ENCODE results near the gene RBFOX2.
A peak's percentile ranks its signal among the peaks of the same experiment; 100 is the strongest.
"Not testable (repeated sequence)": the region's sequence is repeated elsewhere in the genome, so short reads cannot be mapped to it uniquely, and the experiment has no call there.

Gene RBFOX2

GRCh38 chr22:36028646-36029405 lies at the start of gene RBFOX2:
Gene RBFOX2, minus strand, starts transcription at chr22:36028824. Its CDS starts 399 bp downstream, at chr22:36028425.
- peak; percentile 15 to 45 (median 36) for DNase-seq

- DNase-seq, result no peak
Observed at GRCh38 chr22:36077271-36077670, 48.6 kb upstream of the RBFOX2 start.

GRCh38 chr22:36075724-36076123 lies 47.1 kb upstream of the RBFOX2 start:
- DNase-seq, result no peak

- DNase-seq, result no peak
Observed at GRCh38 chr22:36075230-36075629, 46.6 kb upstream of the RBFOX2 start.

- DNase-seq, result no peak
Observed at GRCh38 chr22:36073476-36073875, 44.9 kb upstream of the RBFOX2 start.

- not testable (repeated sequence) for DNase-seq
Observed at GRCh38 chr22:36070645-36071044, 42.0 kb upstream of the RBFOX2 start.

GRCh38 chr22:36069368-36069767 lies 40.7 kb upstream of the RBFOX2 start:
- DNase-seq, result no peak

- DNase-seq, result no peak
Observed at GRCh38 chr22:36068776-36069344, 40.2 kb upstream of the RBFOX2 start.

- DNase-seq, result no peak
Observed at GRCh38 chr22:36067235-36067558, 38.6 kb upstream of the RBFOX2 start.

- DNase-seq, result peak; percentile 22 to 52 (median 33)
Observed at GRCh38 chr22:36065775-36066544, 37.3 kb upstream of the RBFOX2 start.

- DNase-seq, result no peak
Observed at GRCh38 chr22:36065462-36065774, 36.8 kb upstream of the RBFOX2 start.

GRCh38 chr22:36064358-36064757 lies 35.7 kb upstream of the RBFOX2 start:
- no peak for DNase-seq

GRCh38 chr22:36056980-36057379 lies 28.4 kb upstream of the RBFOX2 start:
- no peak for DNase-seq

GRCh38 chr22:36055376-36056295 lies 27.0 kb upstream of the RBFOX2 start:
- DNase-seq, result no peak

GRCh38 chr22:36054446-36054845 lies 25.8 kb upstream of the RBFOX2 start:
- DNase-seq, result not testable (repeated sequence)

GRCh38 chr22:36053242-36054147 lies 24.9 kb upstream of the RBFOX2 start:
- DNase-seq, result no peak

GRCh38 chr22:36052505-36052941 lies 23.9 kb upstream of the RBFOX2 start:
- no peak for DNase-seq

GRCh38 chr22:36049678-36049997 lies 21.0 kb upstream of the RBFOX2 start:
- no peak for DNase-seq

- DNase-seq, result no peak
Observed at GRCh38 chr22:36048911-36049677, 20.5 kb upstream of the RBFOX2 start.

GRCh38 chr22:36044517-36044916 lies 15.9 kb upstream of the RBFOX2 start:
- DNase-seq, result not testable (repeated sequence)

- no peak for DNase-seq
Observed at GRCh38 chr22:36042240-36042639, 13.6 kb upstream of the RBFOX2 start.
